GM18499 (cell line): ENCODE results near the gene ZNF777.
A peak's percentile ranks its signal among the peaks of the same experiment; 100 is the strongest.

ENCODE experiments used
- ATAC-seq: cut with Tn5 transposase; IDR thresholded peaks from one replicate; pipeline ENCODE4 v1.9.1; 2021; ENCODE audit warnings: moderate number of reproducible peaks; ENCODE audit not compliant: insufficient read depth, unreplicated experiment

The ZNF777 gene

DNA sequence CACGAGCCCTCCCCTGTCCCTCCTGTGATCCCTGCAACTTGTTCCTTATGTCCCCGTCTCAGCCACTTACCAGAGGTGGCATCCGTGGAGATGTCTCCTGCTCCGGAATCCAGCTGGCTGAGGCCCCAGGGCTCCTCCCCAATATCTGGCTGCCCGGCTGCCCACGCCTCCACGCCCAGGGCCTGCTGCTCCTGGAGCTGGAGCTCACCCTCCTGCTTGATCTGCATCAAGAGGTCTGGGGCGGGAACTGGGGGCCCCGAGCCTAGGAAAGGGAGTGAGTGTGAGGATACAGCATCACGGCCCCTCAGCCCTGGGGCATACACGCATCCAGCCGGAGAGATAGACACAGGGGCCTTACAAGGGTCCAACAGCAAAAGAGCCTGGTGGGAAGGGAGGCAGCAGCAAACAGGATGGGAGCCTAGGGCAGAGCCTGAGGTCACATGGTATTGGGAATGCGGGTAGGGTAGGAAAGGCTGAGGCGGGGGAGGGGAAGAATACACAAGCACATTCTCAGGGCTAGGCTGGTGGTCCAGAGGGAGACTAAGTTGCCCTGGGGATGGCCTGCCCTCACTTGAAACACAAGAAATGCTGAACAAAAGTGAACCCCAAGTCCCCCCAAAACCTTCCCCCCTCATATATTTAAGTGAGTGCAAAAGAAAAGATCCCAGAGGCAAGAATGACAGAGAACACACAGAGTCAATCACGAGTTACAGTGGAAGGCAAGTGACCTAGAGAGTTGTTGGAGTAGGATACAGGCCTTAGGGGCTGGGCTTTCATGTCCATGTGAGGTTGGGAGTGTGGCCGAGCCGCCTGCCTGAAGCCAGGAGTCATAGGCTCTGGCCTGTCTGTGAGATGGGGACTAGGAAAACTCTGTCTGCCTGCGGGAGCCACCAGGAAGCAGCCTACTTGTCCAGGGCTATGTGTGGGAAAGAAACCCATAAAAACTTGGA, 16.9 kb upstream of the ZNF777 start:
- ATAC-seq = no peak

DNA sequence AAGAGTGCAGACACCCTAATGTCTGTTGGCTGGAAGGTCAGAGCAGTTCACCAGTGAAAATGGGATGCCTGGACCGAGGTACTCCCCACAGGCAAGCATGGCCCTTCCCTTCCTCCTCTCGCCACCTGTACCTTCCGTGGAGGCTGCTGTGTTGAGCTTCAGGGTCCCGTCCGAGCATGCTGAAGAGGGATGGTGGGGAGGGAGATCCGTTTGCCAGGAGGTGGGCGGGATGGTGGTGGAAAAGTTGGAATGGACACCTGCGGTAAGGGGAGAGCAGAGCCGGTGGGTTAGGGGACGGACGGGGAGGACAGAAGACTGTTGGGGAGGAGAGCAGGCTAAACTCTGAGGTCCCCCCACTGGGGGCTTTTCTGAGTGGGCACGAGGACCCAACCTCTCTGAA, 15.9 kb upstream of the ZNF777 start:
- ATAC-seq = no peak

DNA sequence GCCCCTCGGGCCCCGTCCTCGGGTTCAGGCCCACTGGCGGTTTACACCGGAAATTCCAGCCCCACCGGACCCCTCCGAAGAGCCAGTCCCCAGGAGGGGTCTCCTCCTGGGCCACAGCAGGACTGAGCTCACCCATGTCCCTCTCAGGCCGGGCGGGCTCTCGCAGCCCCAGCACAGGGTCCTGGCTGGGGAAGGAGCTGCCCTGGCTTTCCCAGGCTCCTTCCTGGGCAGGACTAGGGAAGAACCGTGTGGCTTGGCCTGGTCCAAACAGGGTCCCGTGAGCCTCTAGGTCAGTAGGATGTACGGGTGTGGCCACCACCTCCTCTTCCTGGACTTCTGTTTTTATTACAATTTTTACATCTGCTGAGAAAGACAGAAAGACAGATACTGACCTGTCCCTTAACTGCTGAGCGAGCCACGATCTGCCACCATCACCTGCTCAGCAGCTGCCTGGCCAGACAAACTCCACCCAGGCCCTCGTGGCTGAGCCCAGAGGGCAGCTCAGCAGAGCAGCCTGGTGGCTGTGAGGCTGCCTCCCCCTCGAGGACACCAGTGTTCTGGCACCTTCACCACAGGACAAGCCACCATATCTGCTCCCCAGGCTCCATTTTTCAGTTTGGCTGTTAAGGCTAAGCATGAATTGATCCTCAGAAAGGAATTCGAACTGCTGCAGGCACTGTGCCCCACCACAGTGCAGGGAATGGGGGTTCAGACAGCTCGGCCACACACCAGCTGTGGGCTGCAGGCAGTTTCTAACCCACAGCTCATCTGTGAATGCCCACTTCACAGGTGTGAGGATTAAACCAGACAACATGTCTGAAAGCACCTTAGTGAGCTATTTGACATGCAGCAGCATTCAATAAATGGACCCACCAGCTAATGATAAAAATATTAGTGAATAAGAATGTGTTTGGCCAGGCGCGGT, 14.5 kb upstream of the ZNF777 start:
- no peak for ATAC-seq

DNA sequence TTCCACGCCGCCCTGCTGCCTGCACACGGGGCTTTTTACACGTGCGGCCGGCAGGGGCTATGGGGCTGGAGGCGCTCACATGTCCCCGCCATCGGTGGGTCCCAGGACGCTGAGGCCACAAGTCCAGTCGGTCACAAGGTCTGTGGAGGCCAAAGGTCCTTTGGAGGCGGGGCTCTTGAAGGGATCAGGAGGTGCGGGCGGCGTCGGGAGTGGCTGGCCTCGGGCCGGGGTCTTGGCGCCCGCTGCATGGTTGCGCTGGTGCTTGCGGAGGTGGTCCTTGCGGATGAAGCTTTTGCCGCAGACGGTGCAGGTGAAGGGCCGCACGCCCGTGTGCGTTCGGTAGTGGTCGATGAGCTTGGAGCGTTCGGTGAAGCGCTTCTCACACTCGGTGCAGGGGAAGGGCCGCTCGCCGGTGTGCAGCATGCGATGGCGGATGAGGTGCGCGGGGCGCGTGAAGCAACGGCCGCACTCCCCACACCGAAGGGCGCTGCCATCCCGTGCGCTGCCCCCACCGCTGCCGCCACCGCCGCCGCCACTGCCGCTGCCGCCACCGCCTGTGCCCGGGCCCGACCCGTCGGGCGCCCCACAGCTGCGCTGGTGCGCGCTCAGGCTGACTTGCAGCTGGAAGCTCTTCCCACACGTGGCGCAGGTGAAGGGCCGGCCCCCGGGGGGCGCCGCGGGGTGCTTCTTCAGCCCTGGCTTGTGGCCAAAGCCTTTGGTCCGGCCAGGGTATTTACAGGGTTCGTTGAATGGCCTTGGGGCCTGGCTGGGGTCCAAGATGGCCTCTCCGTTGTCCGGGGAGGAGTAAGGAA, 13.7 kb upstream of the ZNF777 start:
- no peak for ATAC-seq

DNA sequence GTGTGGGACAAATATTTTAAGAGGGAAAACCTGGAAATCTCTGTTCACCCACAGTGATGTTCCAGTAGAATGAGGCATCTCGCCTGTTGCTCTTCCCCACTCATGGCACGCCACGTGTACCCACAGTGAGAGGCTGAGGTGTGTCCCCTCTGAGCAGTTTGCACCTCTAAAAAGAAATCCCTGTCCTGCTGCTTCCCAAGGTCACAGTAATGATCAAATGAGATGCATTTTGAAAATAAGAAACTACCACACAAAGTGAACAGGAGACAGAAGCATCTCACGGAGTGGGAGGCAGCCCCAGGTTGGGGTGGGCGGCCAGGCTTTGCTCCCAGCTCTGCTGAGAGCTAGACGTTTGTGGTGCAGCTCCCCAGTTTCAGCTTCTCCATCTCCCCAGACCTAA, 12.4 kb upstream of the ZNF777 start:
- ATAC-seq = no peak

DNA sequence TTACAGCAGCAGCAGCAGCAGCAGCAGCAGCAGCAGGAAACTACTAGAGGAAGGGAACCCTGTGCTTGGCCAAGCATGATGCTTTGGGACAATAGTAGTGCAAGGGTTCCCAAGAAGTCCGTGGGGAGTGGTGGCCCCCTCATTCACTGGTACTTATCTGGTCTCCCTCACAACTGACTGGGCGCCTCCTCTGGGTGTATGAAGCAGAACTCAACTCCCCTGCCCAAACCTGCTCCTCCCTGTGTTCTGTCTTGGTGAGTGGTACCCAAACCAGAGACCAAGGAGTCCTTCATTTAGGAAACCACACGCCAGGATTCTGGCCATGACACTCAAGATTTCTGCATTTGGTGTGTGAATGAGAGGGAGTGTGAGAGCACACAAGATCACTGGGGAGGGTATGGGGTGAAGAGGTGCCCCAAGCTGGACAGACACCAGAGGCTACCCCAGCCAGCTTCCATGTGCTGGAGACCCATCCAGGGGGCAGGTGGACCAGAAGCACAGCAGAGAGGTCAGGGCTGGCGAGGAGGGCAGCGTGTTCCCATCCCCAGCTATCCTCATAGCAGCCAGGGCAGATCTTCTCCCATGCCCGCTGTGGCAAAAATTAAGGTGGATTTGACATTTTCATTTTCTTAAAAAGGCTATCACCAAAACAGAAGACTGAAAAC, 10.6 kb upstream of the ZNF777 start:
- ATAC-seq = no peak

DNA sequence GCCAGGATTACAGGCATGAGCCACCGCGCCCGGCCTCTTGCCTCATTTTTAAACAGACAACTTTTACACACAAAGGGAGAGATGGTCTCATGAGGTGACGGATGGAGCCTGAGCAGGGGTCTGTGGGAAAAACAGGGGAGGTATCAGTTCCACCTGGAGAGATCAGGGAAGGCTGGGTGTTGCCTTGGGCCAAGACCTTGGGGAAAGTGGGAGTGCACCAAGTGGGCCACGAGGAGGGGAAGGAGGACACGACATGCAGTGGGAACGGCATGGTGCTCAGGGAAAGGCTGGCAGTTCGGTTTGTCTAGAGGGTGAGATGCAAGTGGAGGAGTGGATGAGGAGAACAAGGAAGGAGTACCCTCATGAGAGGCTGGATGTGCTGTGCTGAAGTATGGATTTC, 8.9 kb upstream of the ZNF777 start:
- no peak for ATAC-seq

DNA sequence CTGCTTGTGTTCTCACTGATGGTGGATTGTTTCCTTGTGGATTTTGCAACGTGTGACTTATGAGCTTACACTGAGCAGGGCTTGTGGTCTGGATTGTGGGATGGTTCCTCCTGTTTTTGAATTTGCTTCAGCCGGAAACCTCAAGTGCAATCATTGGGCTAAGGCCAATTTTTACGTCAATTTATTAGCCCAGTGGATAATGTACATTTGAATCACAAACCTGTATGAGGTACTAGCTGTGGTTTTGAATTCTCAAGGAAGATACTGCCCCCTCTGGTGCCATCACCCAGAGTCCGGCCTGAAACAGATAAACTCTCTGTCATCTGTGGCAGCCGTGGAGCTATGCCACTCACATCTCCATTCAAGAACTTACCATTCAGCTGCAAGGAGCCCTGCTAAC, 7.3 kb upstream of the ZNF777 start:
- no peak for ATAC-seq

DNA sequence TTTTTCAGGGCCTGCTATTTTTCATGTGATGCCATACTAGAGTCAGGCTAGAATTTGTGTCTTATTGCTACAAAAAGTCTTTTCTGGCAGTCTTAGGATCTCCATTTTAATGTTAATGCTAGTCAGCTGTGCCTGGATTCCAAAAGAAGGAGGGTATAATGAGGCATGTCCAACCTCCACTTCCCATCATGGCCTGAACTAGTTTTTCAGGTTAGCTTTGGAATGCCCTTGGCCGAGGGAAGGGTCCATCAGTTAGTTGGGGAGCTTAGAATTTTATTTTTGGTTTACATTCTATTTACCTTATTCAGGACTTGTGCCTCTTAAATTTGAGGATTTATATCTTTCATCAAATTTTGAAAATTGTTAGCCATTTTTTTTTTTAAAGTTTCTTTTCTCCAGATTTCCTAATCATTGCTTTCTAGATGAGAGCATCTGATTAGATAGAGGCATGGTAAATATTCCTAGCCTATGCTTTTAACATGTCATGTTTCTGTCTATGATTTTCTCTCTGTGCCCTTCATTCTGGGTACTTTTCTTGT, 6.5 kb upstream of the ZNF777 start:
- no peak for ATAC-seq

DNA sequence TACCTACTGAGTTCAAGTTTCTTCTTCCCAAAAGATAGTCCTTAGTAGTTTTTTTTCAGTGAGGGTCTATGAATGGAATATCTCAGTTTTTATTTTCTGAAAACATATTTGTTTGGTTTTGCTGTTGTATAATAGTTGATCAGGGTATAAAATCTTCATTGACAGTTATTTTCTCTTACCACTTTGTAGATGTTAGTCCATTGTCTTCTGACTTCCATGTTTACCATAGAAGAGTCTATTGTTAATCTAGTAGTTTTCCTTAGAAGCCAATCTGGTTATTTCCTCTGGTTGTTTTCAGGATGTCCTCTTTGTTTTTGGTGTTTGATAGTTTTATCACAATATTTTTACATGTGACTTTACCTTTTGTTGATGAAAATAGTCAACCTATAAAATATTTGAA, 5.5 kb upstream of the ZNF777 start:
- ATAC-seq = no peak

DNA sequence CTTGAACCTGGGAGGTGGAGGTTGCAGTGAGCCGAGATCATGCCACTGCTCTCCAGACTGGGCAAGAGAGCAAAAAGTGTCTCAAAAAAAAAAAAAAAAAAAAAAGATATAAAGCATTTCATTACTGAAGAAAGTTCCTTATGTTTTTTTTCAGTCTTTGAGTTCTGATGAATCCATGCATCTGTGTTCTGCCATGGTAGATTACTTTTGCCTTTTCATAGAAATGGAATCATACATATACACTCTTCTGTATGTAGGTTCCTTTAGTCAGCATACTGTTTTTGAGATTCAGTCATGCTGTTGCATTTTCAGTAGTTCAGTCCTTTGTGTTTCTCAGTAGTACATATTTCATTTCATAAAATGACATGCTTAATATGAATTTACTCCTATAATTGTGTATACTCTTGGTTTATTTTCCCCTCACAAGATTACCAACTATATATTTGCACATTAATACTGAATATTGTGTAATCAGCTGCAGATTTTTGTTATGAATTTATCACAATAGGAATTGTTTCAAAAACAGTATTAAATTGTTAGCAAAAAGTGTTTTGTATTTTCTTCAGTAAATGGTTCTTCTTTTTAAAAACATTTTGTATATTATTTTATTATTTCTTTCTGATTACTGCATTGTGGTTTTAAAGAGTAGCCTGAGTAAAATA, 2.8 kb upstream of the ZNF777 start:
- ATAC-seq = no peak

DNA sequence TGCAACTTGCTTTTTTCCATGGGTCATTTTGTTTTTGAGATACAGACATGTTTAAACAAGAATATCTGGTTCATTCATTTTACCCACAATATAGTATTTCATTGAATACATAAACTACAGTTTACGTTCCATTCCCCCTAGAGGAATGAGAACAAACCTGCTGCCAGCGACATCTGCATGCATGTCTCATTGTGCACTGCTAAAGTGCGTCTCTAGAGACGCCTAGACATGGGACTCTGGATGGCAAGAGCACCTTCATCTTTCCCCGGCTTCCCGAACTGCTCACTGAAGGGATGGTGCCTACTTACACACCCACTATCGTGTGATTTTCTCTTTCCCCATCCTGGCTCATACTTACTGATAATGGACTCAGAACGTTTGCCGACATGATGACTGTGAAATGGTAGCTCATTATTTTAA, 1.2 kb upstream of the ZNF777 start:
- no peak for ATAC-seq

DNA sequence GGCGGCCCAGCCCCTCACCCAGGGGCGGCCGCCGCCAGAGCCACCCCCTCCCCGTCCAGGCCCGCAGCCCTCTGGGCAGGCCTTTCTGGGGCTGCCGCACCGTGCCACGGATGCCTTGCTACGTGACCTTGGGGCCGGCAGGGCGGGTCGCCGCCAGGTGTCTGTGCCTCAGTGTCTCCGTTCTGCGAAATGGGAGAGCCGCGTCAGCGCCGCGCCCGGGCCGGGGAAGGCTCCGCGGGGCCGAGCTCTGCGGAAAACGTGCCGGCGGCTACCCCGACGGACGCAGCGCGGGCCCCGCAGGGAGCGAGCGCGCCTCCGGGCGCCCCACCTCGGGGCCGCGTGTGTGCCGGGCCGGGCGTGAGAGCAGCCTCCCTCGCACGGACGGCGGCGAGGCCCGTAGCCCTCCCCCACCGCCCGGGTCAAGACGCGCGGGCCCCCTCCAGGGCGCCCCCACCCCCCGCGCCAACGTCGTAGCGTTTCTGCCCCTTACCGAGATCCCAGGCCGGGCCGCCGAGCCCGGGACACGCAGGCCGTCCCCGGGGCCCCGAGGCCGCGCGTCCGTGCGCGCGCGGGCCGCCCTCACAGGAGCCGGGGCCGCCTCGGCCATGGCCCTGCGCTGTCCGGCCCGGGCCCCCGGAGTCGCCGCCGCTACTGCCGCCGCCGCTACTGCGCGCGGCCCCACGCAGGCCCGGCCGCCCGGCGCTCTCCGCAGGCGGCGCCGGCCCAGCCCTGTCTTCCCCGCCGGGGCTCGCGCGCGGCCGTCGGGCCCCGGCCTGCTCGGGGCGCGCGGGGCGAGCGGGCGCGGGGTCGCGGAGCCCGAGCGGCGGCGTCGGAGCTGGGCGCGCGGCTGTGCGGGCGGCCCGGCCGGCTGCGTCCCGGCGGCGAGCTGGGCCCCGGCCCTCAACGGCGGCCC, 1.1 kb downstream of the ZNF777 start:
- ATAC-seq = peak; percentile 7

DNA sequence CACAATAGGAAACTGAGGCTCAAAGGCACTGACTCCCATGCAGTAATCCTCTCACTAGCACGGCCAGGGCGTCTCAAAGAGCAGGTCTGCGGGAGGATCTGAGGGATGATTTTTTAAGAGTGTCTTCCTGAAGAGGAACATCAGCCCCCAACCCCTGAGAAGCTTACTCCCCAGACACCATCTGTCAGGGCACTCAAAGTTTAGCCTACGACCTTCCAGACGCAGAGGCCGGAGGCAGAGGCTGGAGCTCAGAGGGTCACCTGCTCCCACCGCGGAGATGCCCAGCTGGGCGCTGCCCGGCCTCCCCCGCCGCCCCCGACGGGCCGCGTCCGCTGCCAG, 1.7 kb downstream of the ZNF777 start:
- no peak for ATAC-seq

DNA sequence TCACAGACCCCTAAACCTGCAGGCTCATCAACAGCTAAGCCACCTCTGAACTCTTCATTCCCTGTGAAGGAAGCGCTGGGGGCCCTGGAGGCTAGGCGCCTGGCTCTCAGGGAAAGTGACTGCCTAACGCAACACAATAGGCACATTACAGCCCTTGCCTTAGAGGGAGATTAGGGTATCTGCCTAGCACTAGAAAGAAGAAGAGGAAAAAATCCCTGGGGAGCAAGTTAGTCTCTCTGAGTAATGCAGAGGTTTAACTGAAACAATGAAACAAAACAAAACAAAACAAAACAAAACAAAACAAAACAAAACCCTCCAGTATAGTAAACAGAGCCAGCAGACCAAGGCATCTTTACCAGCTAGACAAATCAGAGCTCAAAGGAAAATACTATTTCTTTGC, 2.6 kb downstream of the ZNF777 start:
- no peak for ATAC-seq

DNA sequence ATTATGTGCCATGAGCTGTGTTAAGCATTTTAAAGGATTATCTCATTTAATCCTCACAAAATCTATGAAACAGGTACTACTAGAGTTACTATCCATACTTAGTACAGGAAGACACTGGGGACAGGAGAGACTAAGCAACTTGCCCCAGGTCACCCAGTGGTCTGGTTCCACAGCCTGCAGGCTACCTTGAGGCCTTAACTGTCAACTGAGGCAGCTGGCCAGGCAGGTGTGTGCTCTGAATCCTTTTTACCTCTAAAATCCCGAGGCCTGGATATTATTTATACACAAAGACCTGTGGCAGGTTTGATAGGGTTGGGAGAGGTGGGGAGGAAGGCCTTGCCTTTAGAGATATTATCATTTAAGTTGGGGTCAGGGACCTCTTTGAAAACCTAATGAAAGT, 3.1 kb downstream of the ZNF777 start:
- ATAC-seq = no peak

DNA sequence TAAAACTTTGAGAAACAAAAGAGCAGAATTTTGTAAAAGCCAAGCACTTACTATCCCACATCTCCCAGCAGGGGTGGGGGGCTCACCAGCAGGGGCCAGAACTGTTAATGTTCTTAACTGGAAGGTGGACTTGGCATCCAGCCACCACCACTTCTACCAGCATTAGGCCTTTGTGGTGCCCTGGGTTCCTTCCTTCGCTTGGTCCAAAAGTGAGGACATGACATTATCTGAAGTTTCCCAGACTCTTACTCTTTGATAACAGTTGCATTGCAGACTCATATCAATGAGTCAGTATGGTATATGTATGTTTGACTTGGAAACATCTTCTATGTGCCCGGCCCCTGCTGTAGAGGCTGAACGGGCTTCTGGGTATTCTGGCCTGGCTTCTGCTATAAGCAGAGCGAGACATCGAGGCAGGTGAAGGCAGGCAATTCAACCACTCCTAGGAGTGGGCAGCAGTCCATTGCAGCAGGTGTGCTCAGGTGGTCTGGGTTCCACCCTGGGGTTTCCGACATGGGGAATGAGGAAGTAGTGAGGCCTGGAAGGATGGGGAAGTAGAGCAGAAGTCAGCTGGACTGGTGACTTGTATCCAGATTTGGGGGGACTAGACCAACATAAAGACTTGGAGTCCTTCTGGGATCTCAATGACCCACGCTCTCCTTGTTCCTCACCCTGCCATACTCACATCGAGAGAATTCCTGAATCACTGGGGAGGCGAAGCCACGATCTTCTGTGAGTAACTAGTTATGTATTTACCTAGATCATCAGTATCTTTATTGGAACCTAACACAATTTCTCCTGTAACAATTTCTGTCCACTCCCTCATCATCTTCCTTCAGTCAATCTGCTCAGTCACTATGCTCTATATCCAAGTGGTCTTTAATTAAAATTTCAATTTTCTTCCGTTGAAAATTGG, 4.1 kb downstream of the ZNF777 start:
- ATAC-seq = no peak
